Mucosa of stomach (tissue), 1 donor: ENCODE measurements around the gene SRSF10.
"Not testable (repeated sequence)": the region's sequence is repeated elsewhere in the genome, so short reads cannot be mapped to it uniquely, and the experiment has no call there.

Experiments
- H3K27me3 ChIP-seq: one replicate; pipeline ENCODE4 v1.7.0; 2013; ENCODE audit warnings: mild to moderate bottlenecking, low read length; ENCODE audit not compliant: control insufficient read depth, insufficient read depth
- H3K36me3 ChIP-seq: one replicate; pipeline ENCODE4 v1.7.0; 2013; ENCODE audit warnings: low read length; ENCODE audit not compliant: control insufficient read depth, insufficient read depth
- H3K4me1 ChIP-seq: one replicate; pipeline ENCODE4 v1.7.0; 2013; ENCODE audit warnings: mild to moderate bottlenecking, low read length; ENCODE audit not compliant: control insufficient read depth, insufficient read depth
- H3K4me3 ChIP-seq: one replicate; pipeline ENCODE4 v1.7.0; 2013; ENCODE audit warnings: low read length
- H3K9ac ChIP-seq: one replicate; pipeline ENCODE4 v1.7.0; 2013; ENCODE audit warnings: mild to moderate bottlenecking, low read length, moderate library complexity
- H3K9me3 ChIP-seq: one replicate; pipeline ENCODE4 v1.7.0; 2013; ENCODE audit warnings: mild to moderate bottlenecking, low read length, moderate library complexity; ENCODE audit not compliant: control insufficient read depth
- donor health status: Pancreatic carcinoma.

SRSF10 gene

DNA sequence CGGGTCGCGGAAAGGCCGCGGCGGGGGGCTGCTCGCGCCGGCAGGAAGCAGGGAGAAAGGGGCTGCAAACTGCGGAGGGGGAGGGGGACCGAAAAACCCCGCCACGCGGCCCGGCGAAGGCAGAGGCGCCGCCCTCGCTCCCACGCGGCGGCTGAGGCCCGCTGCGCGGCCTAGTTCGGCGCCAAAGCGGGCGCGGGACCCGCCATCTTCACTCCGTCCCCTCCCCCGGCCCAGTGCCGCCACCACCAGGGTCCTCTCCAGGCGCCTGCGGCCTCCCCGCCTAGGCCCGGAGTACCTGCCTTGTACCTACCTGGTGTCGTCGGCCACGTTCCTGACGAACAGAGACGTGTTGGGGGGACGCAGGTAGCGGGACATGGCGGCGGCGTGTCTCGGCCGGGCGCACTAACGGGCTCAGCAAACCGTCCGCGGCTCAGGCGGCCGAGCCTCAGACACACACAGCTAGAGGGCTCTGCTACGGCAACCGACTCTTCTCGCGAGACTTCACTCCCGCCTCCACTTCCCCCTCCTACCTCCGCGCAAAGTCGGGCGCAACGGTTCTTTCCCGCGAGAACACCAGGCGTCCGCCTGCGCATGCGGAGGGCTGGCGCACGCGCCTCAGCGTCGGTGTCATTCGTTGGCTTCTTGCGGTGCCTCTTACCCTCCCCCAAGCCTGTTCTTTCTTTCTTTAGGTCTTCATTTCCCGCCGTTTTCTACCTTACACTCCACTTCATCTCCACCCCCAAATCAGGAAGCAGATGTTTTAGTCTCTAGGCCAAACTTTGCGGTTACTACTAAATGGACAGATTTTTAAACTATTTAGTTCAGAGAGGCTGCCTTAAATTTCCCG lies at the start of gene SRSF10:
Gene SRSF10, minus strand, starts transcription at position 447 of the 847 bp plus-strand sequence. Its CDS starts 72 bp downstream, at position 375.
- Histone ChIP-seq H3K36me3 (no peaks in the 10 kb centered on the region), H3K27me3 (no peaks in the 10 kb centered on the region), H3K9me3 (no peaks in the 10 kb centered on the region), H3K4me1 (peaks cover 40% of the 10 kb centered on the region), H3K4me3 (peak within 1 kb of the TSS; percentile 57), H3K9ac (peak within 1 kb of the TSS; percentile 97)

DNA sequence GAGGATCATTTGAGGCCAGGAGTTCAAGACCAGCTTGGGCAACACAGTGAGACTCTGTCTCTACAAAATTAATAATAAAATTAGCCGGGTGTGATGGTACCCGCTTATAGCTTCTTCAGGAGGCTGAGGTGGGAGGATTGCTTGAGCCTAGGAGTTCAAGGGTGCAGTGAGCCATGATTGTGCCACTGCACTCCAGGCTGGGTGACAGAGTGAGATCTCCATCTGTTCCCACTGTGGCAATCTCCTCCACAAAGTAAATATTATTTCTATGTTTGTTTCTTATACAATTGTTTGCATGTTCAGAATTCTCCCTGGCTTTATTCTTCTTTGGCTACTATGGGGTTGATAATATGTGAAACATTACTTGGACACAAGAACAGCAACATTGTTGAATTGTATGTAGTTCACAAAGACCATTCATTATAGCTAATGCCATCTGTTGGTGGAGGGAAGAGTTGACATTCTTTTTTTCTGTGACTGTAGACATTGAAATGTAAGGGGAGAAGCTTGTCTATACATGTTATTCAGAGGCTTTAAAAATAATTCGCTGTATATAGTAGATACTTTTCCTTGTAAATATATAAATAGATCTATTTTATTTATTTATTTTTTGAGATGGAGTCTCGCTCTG lies 47.8 kb upstream of the SRSF10 start:
- Histone ChIP-seq H3K36me3 (no peaks in the 10 kb centered on the region), H3K9ac (no peak overlapping the region), H3K27me3 (no peaks in the 10 kb centered on the region), H3K4me1 (peaks cover 5% of the 10 kb centered on the region), H3K4me3 (no peak overlapping the region), H3K9me3 (no peaks in the 10 kb centered on the region)

DNA sequence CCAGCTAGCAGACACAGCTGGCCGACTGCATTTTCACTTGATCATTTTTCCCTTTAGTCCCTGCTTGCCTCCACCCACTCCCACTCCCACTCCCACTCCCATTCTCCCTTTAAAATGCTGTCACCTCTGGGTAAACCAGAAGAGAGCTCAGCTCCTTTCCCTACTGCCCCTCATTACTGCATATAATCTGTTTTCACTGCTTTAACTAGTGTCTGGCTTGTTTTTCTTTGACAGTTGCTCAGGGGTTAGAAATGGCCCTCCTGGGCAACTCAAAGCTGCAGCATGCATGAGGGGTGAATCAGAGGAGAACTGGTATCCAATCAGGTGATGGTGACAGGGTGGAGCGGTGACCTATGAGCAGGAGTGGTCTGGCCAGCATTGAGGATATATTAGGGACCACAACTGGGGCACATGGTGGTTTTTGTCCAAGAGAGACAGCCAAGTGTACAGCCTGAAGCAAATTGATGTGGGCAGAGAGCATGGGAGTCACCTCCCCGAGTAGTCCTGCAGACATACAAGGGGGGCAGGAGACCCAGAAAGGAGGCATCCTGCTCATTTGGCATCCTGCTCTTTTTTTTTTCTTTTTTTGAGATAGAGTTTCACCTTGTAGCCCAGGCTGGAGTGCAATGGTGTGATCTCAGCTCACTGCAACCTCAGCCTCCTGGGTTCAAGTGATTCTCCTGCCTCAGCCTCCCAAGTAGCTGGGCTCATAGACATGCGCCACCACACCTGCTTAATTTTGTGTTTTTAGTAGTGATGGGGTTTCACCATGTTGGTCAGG lies 42.6 kb upstream of the SRSF10 start:
- Histone ChIP-seq H3K4me1 (peaks cover 51% of the 10 kb centered on the region), H3K4me3 (no peak overlapping the region), H3K36me3 (no peaks in the 10 kb centered on the region), H3K9ac (no peak overlapping the region), H3K9me3 (no peaks in the 10 kb centered on the region), H3K27me3 (no peaks in the 10 kb centered on the region)

DNA sequence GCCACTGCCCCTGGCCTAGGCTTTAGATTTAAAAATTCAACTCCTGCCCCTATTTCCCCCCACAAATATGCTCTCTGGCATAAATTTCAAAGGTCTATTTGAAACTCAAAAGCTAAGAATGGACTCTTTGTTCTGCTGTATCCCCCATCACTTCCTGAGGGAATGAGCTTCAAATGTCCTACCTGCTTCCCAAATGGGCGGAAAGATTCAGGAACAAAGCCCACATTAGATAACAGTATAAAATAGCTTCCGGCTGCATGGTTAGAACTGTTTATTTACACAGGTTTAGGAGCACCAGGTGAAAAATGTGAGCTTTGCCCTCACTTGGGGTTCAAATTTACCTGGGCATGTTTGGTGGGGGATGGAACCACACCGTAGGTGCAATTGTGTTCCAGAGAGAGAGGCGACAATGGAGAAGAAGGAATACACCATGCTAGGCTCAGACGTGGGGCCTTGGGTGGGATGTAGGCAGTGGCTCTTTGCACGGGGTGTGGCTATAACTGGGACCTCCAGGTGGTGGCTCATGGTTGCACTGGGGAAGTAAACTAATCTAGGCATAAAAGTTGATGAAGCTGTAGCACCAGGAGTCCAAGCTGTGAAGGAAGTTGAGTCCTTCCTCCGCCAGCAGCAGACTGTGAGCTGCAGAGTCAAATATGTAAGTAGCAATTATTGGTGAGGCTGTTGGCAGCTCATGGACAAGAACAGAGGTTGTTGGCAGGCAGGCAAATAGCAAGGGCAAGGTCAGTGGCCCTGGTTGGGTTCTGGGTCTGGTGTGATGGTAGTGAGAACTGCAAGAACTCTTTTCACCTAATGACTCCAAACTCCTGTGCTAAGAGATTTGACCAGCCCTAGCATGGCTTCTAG lies 41.5 kb upstream of the SRSF10 start:
- Histone ChIP-seq H3K27me3 (no peaks in the 10 kb centered on the region), H3K9me3 (no peaks in the 10 kb centered on the region), H3K4me3 (no peak overlapping the region), H3K9ac (no peak overlapping the region), H3K4me1 (peaks cover 51% of the 10 kb centered on the region), H3K36me3 (no peaks in the 10 kb centered on the region)

- no peaks in the 10 kb centered on the region for H3K27me3 ChIP-seq
- H3K9me3 ChIP-seq, result no peaks in the 10 kb centered on the region
- H3K9ac ChIP-seq, result peak overlapping the region; percentile 46
- H3K4me1 ChIP-seq, result peaks cover 51% of the 10 kb centered on the region
- H3K36me3 ChIP-seq, result no peaks in the 10 kb centered on the region
- H3K4me3 ChIP-seq, result no peak overlapping the region
Observed at GRCh38 chr1:24020470-24020869, 40.3 kb upstream of the SRSF10 start.

- Histone ChIP-seq H3K9me3 (no peaks in the 10 kb centered on the region), H3K36me3 (no peaks in the 10 kb centered on the region), H3K4me1 (peaks cover 55% of the 10 kb centered on the region), H3K4me3 (no peak overlapping the region), H3K27me3 (no peaks in the 10 kb centered on the region), H3K9ac (peak overlapping the region; percentile 46)
Observed at GRCh38 chr1:24020025-24020424, 39.9 kb upstream of the SRSF10 start.

- H3K36me3 ChIP-seq, result no peaks in the 10 kb centered on the region
- H3K4me3 ChIP-seq, result no peak overlapping the region
- peaks cover 59% of the 10 kb centered on the region for H3K4me1 ChIP-seq
- H3K27me3 ChIP-seq, result no peaks in the 10 kb centered on the region
- no peaks in the 10 kb centered on the region for H3K9me3 ChIP-seq
- H3K9ac ChIP-seq, result peak overlapping the region; percentile 58
Observed at GRCh38 chr1:24018611-24019580, 38.8 kb upstream of the SRSF10 start.

GRCh38 chr1:24015221-24016210 lies 35.4 kb upstream of the SRSF10 start:
- H3K4me1 ChIP-seq, result peaks cover 31% of the 10 kb centered on the region
- H3K36me3 ChIP-seq, result no peaks in the 10 kb centered on the region
- no peaks in the 10 kb centered on the region for H3K27me3 ChIP-seq

DNA sequence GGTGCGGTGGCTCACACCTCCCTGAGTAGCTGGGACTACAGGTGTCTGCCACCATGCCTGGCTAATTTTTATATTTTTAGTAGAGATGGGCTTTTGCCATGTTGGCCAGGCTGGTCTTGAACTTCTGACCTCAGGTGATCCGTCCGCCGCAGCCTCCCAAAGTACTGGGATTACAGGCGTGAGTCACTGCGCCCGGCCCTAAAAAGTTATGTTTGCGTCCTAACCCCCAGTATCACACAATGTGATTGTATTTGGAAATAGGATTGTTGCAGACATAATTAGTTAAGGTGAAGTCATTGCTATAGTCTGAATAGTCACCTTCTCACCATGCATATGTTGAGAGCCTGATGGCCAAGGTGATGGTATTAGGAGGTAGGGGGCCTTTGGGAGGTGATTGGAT lies 32.8 kb upstream of the SRSF10 start:
- not testable (repeated sequence) for H3K9ac ChIP-seq, H3K9me3 ChIP-seq, H3K4me3 ChIP-seq, H3K27me3 ChIP-seq, H3K36me3 ChIP-seq
- H3K4me1 ChIP-seq, result peaks cover 23% of the 10 kb centered on the region

More at GRCh38 chr1:24015221-24016210, 35.4 kb upstream of the SRSF10 start:
- Histone ChIP-seq H3K4me3 (no peak overlapping the region), H3K9ac (no peak overlapping the region), H3K9me3 (no peaks in the 10 kb centered on the region)

DNA sequence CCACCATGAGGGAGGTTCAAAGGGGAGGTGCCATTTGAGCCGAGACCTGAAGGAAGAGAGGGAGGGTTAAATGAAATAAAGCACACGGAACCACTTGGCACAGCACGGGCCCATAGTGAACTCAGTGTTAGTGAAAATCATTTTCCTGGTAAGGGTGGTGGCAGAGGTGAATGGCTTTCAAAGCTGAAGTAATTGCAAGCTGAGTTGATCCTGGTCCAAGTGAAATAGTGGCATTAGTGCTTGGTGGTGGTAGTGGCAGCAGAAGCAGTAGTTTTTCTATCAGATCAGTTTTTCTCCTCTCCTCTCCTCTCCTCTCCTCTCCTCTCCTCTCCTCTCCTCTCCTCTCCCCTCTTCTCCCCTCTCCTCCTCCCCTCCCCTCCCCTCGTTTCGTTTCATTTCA lies 30.5 kb upstream of the SRSF10 start:
- H3K9ac ChIP-seq, result no peak overlapping the region
- H3K36me3 ChIP-seq, result no peaks in the 10 kb centered on the region
- H3K4me1 ChIP-seq, result peaks cover 23% of the 10 kb centered on the region
- H3K27me3 ChIP-seq, result no peaks in the 10 kb centered on the region
- H3K4me3 ChIP-seq, result no peak overlapping the region
- no peaks in the 10 kb centered on the region for H3K9me3 ChIP-seq
